Measurements from ENCODE around the gene AMPH. TPM values are rescaled to one million over a fixed set of nuclear protein-coding genes. Genes with fewer than 3 reads are reported as not detected.

AMPH gene
- total and polyA plus RNA-seq, 2 of the 4 experiments (the other 2 are of a cell fraction): 3.9 to 4.8 TPM

DNA sequence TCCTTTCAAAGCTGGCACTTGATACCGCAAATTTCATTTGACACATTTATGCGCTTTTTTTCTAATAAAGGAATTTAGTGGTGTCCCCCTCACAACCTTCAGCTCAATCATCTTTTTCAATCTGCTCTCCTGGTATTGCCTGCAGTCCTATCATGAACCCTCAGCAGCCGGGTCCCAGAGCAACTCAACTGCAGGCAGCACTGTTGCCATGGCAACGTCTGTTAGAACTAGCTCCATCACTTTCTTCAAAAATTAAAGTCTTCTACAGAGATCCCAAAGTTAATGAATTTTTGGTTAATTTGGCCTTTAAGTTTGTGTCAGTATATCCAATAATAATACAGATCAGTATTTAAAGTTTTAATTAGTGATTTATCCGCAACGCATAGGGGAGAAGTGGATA, 221.6 kb downstream of the AMPH start:
- no peak overlapping the region for H3K4ac ChIP-seq (ENCODE audit: low read depth, low read length)
- TF ChIP-seq FOS (IDR thresholded peaks at IDR 0.05; ENCODE audit: low read depth, low read length): no peak
- no peak for TF ChIP-seq MAZ (IDR thresholded peaks at IDR 0.05; ENCODE audit: borderline replicate concordance, low read depth, low read length)
- TF ChIP-seq, protein P1, sequence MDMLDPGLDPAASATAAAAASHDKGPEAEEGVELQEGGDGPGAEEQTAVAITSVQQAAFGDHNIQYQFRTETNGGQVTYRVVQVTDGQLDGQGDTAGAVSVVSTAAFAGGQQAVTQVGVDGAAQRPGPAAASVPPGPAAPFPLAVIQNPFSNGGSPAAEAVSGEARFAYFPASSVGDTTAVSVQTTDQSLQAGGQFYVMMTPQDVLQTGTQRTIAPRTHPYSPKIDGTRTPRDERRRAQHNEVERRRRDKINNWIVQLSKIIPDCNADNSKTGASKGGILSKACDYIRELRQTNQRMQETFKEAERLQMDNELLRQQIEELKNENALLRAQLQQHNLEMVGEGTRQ (IDR thresholded peaks at IDR 0.05; ENCODE audit: low read depth, low read length): no peak
- no peak for TF ChIP-seq CEBPB (IDR thresholded peaks at IDR 0.05; ENCODE audit: low read depth, low read length)
- no peak for TF ChIP-seq RCOR1 (IDR thresholded peaks at IDR 0.05; ENCODE audit: insufficient replicate concordance, low read length)
- no peak for TF ChIP-seq MAFK (IDR thresholded peaks at IDR 0.05; ENCODE audit: low read depth, low read length)
- TF ChIP-seq, protein P2, sequence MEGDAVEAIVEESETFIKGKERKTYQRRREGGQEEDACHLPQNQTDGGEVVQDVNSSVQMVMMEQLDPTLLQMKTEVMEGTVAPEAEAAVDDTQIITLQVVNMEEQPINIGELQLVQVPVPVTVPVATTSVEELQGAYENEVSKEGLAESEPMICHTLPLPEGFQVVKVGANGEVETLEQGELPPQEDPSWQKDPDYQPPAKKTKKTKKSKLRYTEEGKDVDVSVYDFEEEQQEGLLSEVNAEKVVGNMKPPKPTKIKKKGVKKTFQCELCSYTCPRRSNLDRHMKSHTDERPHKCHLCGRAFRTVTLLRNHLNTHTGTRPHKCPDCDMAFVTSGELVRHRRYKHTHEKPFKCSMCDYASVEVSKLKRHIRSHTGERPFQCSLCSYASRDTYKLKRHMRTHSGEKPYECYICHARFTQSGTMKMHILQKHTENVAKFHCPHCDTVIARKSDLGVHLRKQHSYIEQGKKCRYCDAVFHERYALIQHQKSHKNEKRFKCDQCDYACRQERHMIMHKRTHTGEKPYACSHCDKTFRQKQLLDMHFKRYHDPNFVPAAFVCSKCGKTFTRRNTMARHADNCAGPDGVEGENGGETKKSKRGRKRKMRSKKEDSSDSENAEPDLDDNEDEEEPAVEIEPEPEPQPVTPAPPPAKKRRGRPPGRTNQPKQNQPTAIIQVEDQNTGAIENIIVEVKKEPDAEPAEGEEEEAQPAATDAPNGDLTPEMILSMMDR (conservative IDR thresholded peaks at IDR 0.05; ENCODE audit: low read depth, low read length): no peak
- TF ChIP-seq MXI1 (IDR thresholded peaks at IDR 0.05; ENCODE audit: borderline replicate concordance, low read depth, low read length): no peak
- no peak for TF ChIP-seq BHLHE40 (IDR thresholded peaks at IDR 0.05; ENCODE audit: low read depth, low read length)
- TF ChIP-seq RFX5 (IDR thresholded peaks at IDR 0.05; ENCODE audit: low read depth, low read length): no peak
- TF ChIP-seq CHD1 (IDR thresholded peaks at IDR 0.05; ENCODE audit: low read depth, low read length): no peak
- TF ChIP-seq NFE2L2 (IDR thresholded peaks at IDR 0.05; ENCODE audit: low read depth, low read length): no peak
- TF ChIP-seq RAD21 (IDR thresholded peaks at IDR 0.05; ENCODE audit: low read length): no peak
- TF ChIP-seq POLR2A (IDR thresholded peaks at IDR 0.05; ENCODE audit: low read depth, low read length): no peak
- TF ChIP-seq, protein P3, sequence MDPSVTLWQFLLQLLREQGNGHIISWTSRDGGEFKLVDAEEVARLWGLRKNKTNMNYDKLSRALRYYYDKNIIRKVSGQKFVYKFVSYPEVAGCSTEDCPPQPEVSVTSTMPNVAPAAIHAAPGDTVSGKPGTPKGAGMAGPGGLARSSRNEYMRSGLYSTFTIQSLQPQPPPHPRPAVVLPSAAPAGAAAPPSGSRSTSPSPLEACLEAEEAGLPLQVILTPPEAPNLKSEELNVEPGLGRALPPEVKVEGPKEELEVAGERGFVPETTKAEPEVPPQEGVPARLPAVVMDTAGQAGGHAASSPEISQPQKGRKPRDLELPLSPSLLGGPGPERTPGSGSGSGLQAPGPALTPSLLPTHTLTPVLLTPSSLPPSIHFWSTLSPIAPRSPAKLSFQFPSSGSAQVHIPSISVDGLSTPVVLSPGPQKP (IDR thresholded peaks at IDR 0.05; ENCODE audit: borderline replicate concordance, low read depth, low read length): no peak
- TF ChIP-seq SMC3 (IDR thresholded peaks at IDR 0.05; ENCODE audit: low read depth, low read length): no peak
- H2BK20ac ChIP-seq (ENCODE audit: low read depth, low read length): no peak overlapping the region
- H3K79me1 ChIP-seq (ENCODE audit: low read depth in 1 of 2, low read length in 2 of 2): no peaks in the 10 kb centered on the region
- no peaks in the 10 kb centered on the region for H3K36me3 ChIP-seq (ENCODE audit: control insufficient read depth, insufficient read depth, low read length)
- no peak overlapping the region for H4K91ac ChIP-seq (ENCODE audit: insufficient read depth, low read depth, low read length)
- H2AK5ac ChIP-seq (ENCODE audit: low read depth, low read length): no peak overlapping the region
- no peak overlapping the region for H3K14ac ChIP-seq (replicated peaks; ENCODE audit: low read depth, low read length)
- H3K9me3 ChIP-seq (ENCODE audit: control insufficient read depth, insufficient read depth, low read length): no peaks in the 10 kb centered on the region
- no TSS peak for BruUV-seq (replicated peaks)
- H4K8ac ChIP-seq (ENCODE audit: low read depth in 2 of 2, low read length in 2 of 2): no peak overlapping the region
- ChIA-PET CTCF (no interaction called here), POLR2A (ENCODE audit: unreplicated experiment) (no interaction called here)
- no peaks in the 10 kb centered on the region for H3K27me3 ChIP-seq (ENCODE audit: control insufficient read depth, insufficient read depth, low read length)
- H2BK5ac ChIP-seq (ENCODE audit: low read depth, low read length, poor library complexity, severe bottlenecking): no peak overlapping the region
- intact Hi-C loops (cut with micrococcal nuclease): no loop called here
- H2AK9ac ChIP-seq (replicated peaks; ENCODE audit: low read depth, low read length, poor library complexity): no peak overlapping the region
- no peak overlapping the region for H3K4me3 ChIP-seq (ENCODE audit: insufficient read depth, low read depth, low read length)
- H4K5ac ChIP-seq (ENCODE audit: low read depth, low read length): no peak overlapping the region
- dilution Hi-C loops (cut with HindIII; ENCODE audit: low sequenced_read_pairs, unreplicated experiment): no loop called here
- H3K27ac ChIP-seq (ENCODE audit: insufficient read depth, low read length): no peak overlapping the region
- no CpG with 5 or more reads among the region's 6 CpGs for WGBS, 2 experiments (ENCODE audit: extremely low coverage in 2 of 2, insufficient read length in 1 of 2)
- H2BK15ac ChIP-seq (ENCODE audit: low read depth, low read length): no peak overlapping the region
- no peak overlapping the region for H2AFZ ChIP-seq (replicated peaks; ENCODE audit: low read length, poor library complexity)
- no peak for ATAC-seq (ENCODE audit: low read depth)
- H2BK120ac ChIP-seq (ENCODE audit: low read depth, low read length): no peak overlapping the region
- H3K4me2 ChIP-seq (ENCODE audit: low read depth, low read length): no peak overlapping the region
- no peak overlapping the region for H3K18ac ChIP-seq (ENCODE audit: low read depth, low read length)
- H3K23ac ChIP-seq (ENCODE audit: low read depth, low read length): no peak overlapping the region
- no peaks in the 10 kb centered on the region for H3K4me1 ChIP-seq (ENCODE audit: control insufficient read depth, insufficient read depth, low read length)
- no peaks in the 10 kb centered on the region for H4K20me1 ChIP-seq (ENCODE audit: insufficient read depth, low read length)
- no peak overlapping the region for H3K56ac ChIP-seq (ENCODE audit: extremely low read depth, insufficient read depth, low read length)
- in situ Hi-C loops (cut with MboI; ENCODE audit: low sequenced_read_pairs): loop anchor here (25.0 kb wide), 1 partner anchor 1103 kb away; no protein-coding TSS in a partner anchor
- no peak overlapping the region for H3K9ac ChIP-seq (ENCODE audit: low read depth, low read length)
- no peaks in the 10 kb centered on the region for H3K9me1 ChIP-seq (ENCODE audit: insufficient read depth, low read length)
- no peak for DNase-seq
